HepG2 (cell line): ENCODE results near the gene CTAG1A. TPM values are rescaled to one million over a fixed set of nuclear protein-coding genes. Genes with fewer than 3 reads are reported as not detected.

Source experiments
- DNMT1 ChIP-seq: sonication (generic); formaldehyde crosslinking; IDR thresholded peaks from 2 replicates; pipeline ENCODE4 v1.5.1; 2020; ENCODE audit warnings: mild to moderate bottlenecking, missing genetic modification reagents
- E2F1 ChIP-seq: sonication (generic); formaldehyde crosslinking; IDR thresholded peaks from 2 replicates; pipeline ENCODE4 v1.5.0; 2020; ENCODE audit warnings: missing genetic modification reagents
- ELF3 ChIP-seq: IDR thresholded peaks from 2 replicates; pipeline ENCODE4 v1.6.1; 2016; ENCODE audit warnings: missing genetic modification reagents, missing compliant biosample characterization
- GFI1 ChIP-seq: sonication (generic); formaldehyde crosslinking; IDR thresholded peaks from 2 replicates; pipeline ENCODE4 v1.5.0; 2020; ENCODE audit warnings: missing genetic modification reagents, mild to moderate bottlenecking, borderline replicate concordance
- HDAC1 ChIP-seq: sonication (generic); formaldehyde crosslinking; IDR thresholded peaks from 2 replicates; pipeline ENCODE4 v1.5.1; 2020; ENCODE audit warnings: mild to moderate bottlenecking, missing genetic modification reagents
- HNRNPK ChIP-seq: fragments of 200-400 bp; formaldehyde crosslinking; IDR thresholded peaks from 2 replicates; pipeline ENCODE4 v1.6.1; 2018; ENCODE audit warnings: low read length, low read depth, moderate library complexity, mild to moderate bottlenecking; ENCODE audit not compliant: poor library complexity, severe bottlenecking
- MED13 ChIP-seq: sonication (generic); formaldehyde crosslinking; IDR thresholded peaks from 2 replicates; pipeline ENCODE4 v1.5.0; 2020; ENCODE audit warnings: missing genetic modification reagents
- MEIS1 ChIP-seq: sonication (generic); formaldehyde crosslinking; IDR thresholded peaks from 2 replicates; pipeline ENCODE4 v1.9.0; 2021; ENCODE audit warnings: mild to moderate bottlenecking, missing genetic modification reagents, moderate library complexity, borderline replicate concordance
- NCOA1 ChIP-seq: sonication (generic); formaldehyde crosslinking; IDR thresholded peaks from 2 replicates; pipeline ENCODE4 v1.9.0; 2021; ENCODE audit warnings: missing genetic modification reagents
- POLR2G ChIP-seq: fragments of 200-400 bp; formaldehyde crosslinking; IDR thresholded peaks from 2 replicates; pipeline ENCODE4 v1.6.1; 2018; ENCODE audit warnings: mild to moderate bottlenecking, low read depth, low read length, moderate library complexity
- ZBTB40 ChIP-seq, 2 experiments: fragments of 450-650 bp in 1 of 2; sonication (generic) in 1 of 2; formaldehyde crosslinking in 1 of 2; IDR thresholded peaks; 2 replicates each; pipeline versions ENCODE4 v1.6.1 to v1.8.0; 2016 to 2022; ENCODE audit warnings: antibody characterized with exemption in 1 of 2, mild to moderate bottlenecking in 1 of 2, missing genetic modification reagents in 1 of 2
- ZNF10 ChIP-seq: sonication (generic); formaldehyde crosslinking; IDR thresholded peaks from 2 replicates; pipeline ENCODE4 v1.4.0; 2020; ENCODE audit warnings: mild to moderate bottlenecking, low read depth, missing genetic modification reagents, borderline replicate concordance
- ZNF20 ChIP-seq: sonication (generic); formaldehyde crosslinking; IDR thresholded peaks from 2 replicates; pipeline ENCODE4 v1.4.0; 2020; ENCODE audit warnings: mild to moderate bottlenecking, moderate library complexity, missing genetic modification reagents
- ZNF274 ChIP-seq: sonication (generic); formaldehyde crosslinking; IDR thresholded peaks from 2 replicates; pipeline ENCODE4 v1.5.1; 2020; ENCODE audit warnings: mild to moderate bottlenecking, missing genetic modification reagents
- ZNF574 ChIP-seq: sonication (generic); formaldehyde crosslinking; IDR thresholded peaks from 2 replicates; pipeline ENCODE4 v1.4.0; 2020; ENCODE audit warnings: missing genetic modification reagents
- polyA plus RNA-seq, 8 experiments: library from polyadenylated mRNA; depleted of rRNA in 3 of 8; stranded (reverse) in 7 of 8; unstranded in 1 of 8; fragments of >200 nt; fragmentation: Illumina TruSeq in 4 of 8; extraction: Trizol in 4 of 8; gene quantifications; 2 replicates each; pipeline versions ENCODE4 v1.2.1 to v1.2.3, GENCODE V29; 2011 to 2016; ENCODE audit warnings: low read depth in 4 of 8, missing spikeins in 1 of 8, mixed read lengths in 1 of 8; ENCODE audit not compliant: insufficient read depth in 1 of 8
- total RNA-seq, 5 experiments: library from RNA; depleted of rRNA; stranded (reverse); fragments of >200 nt; fragmentation: Illumina TruSeq; extraction: Trizol; gene quantifications; 2 replicates each; pipeline ENCODE4 v1.2.3, GENCODE V29; 2016; ENCODE audit warnings: low read depth in 1 of 5

CTAG1A gene
- total and polyA plus RNA-seq, 2 of the 13 experiments (the other 11 are each of a cell fraction or from before 2014, with no cell fraction given) = not detected

- TF ChIP-seq E2F1 (CRISPR knock-in tag) = 0 out of 2 replicates have a peak, but pooled peaks have one; percentile 27
- no peak for TF ChIP-seq ZNF20 (CRISPR knock-in tag)
- TF ChIP-seq ZNF10 (CRISPR knock-in tag) = no peak
- TF ChIP-seq DNMT1 (CRISPR knock-in tag) = no peak
- no peak for TF ChIP-seq MED13 (CRISPR knock-in tag)
- peak; percentile 58; the same call in 1 of the 2 replicates for TF ChIP-seq ZNF574 (CRISPR knock-in tag)
- peak; percentile 68 for TF ChIP-seq HDAC1 (CRISPR knock-in tag)
- TF ChIP-seq NCOA1 (CRISPR knock-in tag) = no peak
- TF ChIP-seq GFI1 (CRISPR knock-in tag) = 0 out of 2 replicates have a peak, but pooled peaks have one; percentile 7
- no peak for TF ChIP-seq MEIS1 (CRISPR knock-in tag)
- TF ChIP-seq ZBTB40 (IDR thresholded peaks at IDR 0.05) = peak; percentile 52
- no peak; the same call in 1 of the 2 replicates for TF ChIP-seq ZBTB40 (CRISPR knock-in tag; IDR thresholded peaks at IDR 0.05)
- peak; percentile 84 for TF ChIP-seq POLR2G
- no peak for TF ChIP-seq ZNF274
- TF ChIP-seq HNRNPK = peak; percentile 84
- TF ChIP-seq ELF3 = 0 out of 2 replicates have a peak, but pooled peaks have one; percentile 14
These were observed 37.5 kb upstream of the CTAG1A start, which contains the start of gene IKBKG (continued) for GRCh38 chrX:154547245-154548027.
